GM12873 (cell line): Measurements from ENCODE around the gene LGALSL.
A peak's percentile ranks its signal among the peaks of the same experiment; 100 is the strongest.

Experiments
- TF ChIP-seq, protein P1 (sequence below): IDR thresholded peaks from 2 replicates; pipeline ENCODE4 v1.5.1; 2012; ENCODE audit warnings: low read depth, mild to moderate bottlenecking, moderate library complexity, low read length, control low read depth; ENCODE audit not compliant: insufficient read depth; ENCODE audit errors: missing control alignments

Gene LGALSL

DNA sequence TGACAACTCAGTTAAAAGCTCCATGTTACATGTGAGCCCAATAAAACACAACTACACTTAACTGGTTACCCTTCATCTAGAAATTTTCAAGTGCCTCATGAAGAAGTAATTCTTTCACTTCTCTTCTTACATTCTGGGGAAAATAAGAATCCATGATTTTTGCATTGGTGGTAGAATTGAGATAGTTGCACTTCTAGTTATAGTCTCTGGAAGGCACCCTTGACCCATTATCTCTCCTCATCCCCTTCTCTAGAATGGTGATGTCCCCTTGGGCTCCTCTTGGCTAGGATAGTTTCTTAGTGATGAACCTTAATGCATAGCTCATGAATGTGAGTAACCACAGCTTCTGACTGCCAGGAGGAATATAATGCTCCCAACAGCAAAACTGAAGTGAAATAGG, 3.6 kb downstream of the LGALSL start:
- TF ChIP-seq, protein P1, sequence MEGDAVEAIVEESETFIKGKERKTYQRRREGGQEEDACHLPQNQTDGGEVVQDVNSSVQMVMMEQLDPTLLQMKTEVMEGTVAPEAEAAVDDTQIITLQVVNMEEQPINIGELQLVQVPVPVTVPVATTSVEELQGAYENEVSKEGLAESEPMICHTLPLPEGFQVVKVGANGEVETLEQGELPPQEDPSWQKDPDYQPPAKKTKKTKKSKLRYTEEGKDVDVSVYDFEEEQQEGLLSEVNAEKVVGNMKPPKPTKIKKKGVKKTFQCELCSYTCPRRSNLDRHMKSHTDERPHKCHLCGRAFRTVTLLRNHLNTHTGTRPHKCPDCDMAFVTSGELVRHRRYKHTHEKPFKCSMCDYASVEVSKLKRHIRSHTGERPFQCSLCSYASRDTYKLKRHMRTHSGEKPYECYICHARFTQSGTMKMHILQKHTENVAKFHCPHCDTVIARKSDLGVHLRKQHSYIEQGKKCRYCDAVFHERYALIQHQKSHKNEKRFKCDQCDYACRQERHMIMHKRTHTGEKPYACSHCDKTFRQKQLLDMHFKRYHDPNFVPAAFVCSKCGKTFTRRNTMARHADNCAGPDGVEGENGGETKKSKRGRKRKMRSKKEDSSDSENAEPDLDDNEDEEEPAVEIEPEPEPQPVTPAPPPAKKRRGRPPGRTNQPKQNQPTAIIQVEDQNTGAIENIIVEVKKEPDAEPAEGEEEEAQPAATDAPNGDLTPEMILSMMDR, result peak; percentile 25

DNA sequence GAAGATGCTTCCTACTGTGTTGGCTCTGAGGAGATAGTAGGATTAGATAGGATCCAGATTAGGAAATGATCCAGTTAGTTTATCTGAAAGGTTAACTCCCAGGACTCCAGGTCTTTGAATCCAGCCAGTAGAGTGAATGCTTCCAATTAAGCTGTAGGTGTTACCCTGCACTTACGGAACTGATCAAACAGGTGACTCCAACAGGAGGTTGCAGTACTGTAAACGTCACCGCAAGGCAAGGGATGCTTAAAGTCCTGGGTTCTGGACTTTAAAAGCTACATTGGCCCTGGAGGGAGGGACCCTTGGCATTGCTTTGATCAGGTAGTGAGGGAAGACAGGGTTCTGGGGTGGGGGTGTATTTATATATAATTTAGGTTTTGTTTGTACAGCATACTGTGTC, 5.6 kb downstream of the LGALSL start:
- TF ChIP-seq, protein P1, result no peak

DNA sequence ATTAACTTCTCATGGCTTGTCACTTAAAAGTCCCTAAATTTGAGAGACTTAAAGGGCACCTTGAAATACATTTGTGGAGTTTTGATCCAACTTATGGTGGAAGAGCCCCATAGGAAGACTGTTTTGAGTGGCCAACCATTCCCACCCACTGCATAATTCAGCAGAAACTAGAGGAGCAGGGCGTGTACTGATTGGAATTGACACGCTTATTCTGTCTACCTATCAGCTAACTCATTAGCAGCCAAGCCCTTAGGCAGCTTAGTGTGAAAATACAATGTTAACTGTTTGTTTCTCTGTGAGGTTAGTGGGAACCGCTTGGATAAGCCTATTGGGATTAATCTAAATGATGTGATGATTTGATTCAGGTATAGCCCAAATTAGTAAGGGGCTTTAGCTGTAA, 6.4 kb downstream of the LGALSL start:
- TF ChIP-seq, protein P1, result no peak

DNA sequence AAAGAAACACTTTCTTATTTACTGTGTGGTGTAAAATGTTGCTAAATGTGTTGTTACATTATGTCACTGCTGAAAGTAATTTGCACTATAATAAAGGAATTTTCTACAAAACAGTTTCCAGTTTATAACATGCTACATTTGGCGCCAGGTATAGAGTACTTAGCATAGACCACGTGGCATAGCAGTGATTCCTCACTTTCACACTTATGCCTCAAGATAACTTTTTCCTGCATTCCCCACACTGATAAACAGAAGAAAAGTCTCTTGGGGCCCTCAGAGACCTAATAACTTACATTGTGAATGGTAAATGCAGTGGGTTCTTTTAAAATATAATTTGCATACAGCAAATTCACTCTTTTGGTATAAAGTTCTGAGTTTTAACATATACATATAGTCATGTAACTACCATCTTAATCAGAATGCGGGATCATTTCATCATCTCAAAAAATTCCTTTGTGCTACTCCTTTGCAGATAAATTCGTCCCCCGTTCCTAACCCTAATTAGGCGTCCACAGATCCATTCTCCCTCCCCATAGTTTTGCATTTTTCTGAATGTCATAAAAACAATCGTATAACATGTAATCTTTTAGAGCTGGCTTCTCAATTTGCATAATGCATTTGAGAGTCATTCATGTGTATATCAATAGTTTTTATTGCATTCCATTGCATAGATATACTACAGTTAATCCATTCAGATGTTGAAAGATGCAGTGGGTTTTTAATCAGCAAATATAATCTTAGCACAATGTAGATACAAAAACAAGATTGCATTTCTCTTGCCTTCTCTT, 7.5 kb downstream of the LGALSL start:
- TF ChIP-seq, protein P1, result no peak

DNA sequence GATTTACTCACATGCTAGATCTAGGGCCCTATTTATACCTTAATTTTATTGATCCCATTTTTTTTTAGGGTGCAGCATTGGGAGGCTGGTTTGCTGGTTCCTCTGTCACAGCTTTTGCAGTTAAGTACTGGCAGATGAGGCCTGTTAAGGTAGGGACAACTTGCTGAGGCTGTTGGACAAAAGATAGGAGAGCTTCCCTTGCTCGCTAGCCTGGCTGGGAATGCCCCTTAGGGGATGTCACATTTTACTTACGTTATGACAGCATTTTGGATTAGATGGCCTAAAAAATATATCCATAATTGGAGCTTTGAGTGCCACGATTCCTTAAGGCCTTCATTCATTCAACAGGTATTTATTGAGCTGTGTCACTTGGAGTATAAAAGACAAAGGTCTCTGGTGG, 8.2 kb downstream of the LGALSL start:
- TF ChIP-seq, protein P1, result no peak

DNA sequence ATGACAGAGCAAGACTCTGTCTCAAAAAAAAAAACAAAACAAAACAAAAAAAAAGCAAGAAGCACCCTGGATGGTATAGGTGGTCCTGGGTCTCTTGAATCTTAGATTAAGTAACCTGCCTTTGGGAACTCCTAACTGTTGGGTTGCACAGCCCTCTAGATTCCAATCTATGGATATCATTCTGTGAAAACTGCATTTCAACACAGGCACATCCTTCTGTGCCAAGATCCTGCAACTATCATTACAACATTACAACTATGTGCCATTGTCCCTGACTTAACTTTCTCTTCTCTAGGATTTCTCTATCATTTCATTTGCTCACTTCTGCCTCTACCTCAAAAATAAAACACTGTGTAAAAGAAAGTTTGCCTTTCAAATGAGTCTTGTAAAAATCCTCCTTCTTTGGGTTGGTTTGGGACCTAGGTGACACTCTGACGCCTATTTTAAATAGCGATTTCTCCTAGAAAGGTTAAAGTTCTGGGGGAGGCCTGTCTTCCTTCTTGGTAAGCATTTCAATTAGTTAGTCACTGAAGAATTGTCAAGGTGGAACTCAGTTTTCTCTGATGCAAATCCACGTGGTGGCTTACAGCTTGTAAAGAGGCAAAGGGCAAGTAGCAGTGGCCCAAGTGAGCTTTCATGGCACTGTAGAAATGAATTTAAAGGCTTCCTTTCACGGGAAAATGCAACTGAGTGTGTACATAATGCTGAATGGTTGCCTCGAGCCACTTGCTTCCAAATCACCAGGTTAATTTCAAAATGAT, 9.2 kb downstream of the LGALSL start:
- TF ChIP-seq, protein P1, result no peak

DNA sequence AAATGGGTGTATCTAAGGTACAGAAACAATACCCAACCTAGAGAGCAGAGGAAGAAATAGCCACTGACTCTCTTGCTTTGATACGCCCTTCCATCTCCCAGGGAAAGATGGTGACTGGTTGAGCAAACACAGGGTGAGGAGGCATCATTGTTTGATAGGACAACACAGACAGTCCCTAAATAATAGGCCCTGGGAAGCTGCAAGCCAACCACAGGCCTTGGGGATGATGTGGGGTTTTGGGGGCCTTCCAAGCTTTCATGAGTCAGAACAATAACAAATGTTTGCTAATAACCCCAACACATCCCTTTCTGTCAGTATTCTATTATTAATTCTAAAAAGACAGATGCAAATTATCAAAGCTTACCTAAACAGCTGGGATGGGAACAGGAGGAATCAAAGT, 9.8 kb downstream of the LGALSL start:
- TF ChIP-seq, protein P1, result no peak
